IMR-90 (cell line): Measurements from ENCODE around the gene AKAP9. TPM values are rescaled to one million over a fixed set of nuclear protein-coding genes. Genes with fewer than 3 reads are reported as not detected.
A peak's percentile ranks its signal among the peaks of the same experiment; 100 is the strongest.

Experiments
- ATAC-seq: fragments of 200-7000 bp; cut with Tn5 transposase; 2 replicates; pipeline ENCODE4 v1.9.1; 2020; ENCODE audit warnings: low read depth, mild to moderate bottlenecking, moderate library complexity
- BruUV-seq: library from RNA; stranded (reverse); fragments of 400-500 nt; replicated peaks from 2 replicates; lab custom pipeline; 2021; lab: Mats Ljungman, UMichigan
- CTCF ChIA-PET: fragments of 300-600 bp; formaldehyde crosslinking; extraction: SDS; loops from one replicate; lab custom pipeline; 2021; ENCODE audit warnings: antibody characterized with exemption; lab: Yijun Ruan, JAX
- POLR2A ChIA-PET: fragments of 300-600 bp; sonication (Branson Sonifier 250); formaldehyde crosslinking; loops from one replicate; lab custom pipeline; 2022; ENCODE audit warnings: antibody characterized with exemption; ENCODE audit not compliant: unreplicated experiment; lab: Charles Lee
- DNase-seq: peaks from one replicate; pipeline ENCODE4 v3.0.0; 2013
- H2AFZ ChIP-seq: replicated peaks from 2 replicates; pipeline ENCODE3; 2013; ENCODE audit warnings: low read length, mild to moderate bottlenecking; ENCODE audit not compliant: poor library complexity
- H2AK5ac ChIP-seq: 2 replicates; pipeline ENCODE4 v1.6.1; 2013; ENCODE audit warnings: low read depth, low read length, inconsistent platforms
- H2AK9ac ChIP-seq: replicated peaks from 2 replicates; pipeline ENCODE3; 2013; ENCODE audit warnings: mild to moderate bottlenecking, low read depth, low read length, moderate library complexity; ENCODE audit not compliant: poor library complexity
- H2BK120ac ChIP-seq: 2 replicates; pipeline ENCODE4 v1.6.1; 2013; ENCODE audit warnings: low read depth, low read length, inconsistent platforms
- H2BK15ac ChIP-seq: 3 replicates; pipeline ENCODE4 v1.6.1; 2013; ENCODE audit warnings: low read depth, low read length, inconsistent platforms
- H2BK20ac ChIP-seq: 2 replicates; pipeline ENCODE4 v1.6.1; 2013; ENCODE audit warnings: low read depth, mild to moderate bottlenecking, inconsistent platforms, low read length, moderate library complexity
- H2BK5ac ChIP-seq: 2 replicates; pipeline ENCODE4 v1.6.1; 2013; ENCODE audit warnings: mild to moderate bottlenecking, low read depth, low read length, inconsistent platforms; ENCODE audit not compliant: poor library complexity, severe bottlenecking
- H3K14ac ChIP-seq: replicated peaks from 2 replicates; pipeline ENCODE4 v1.6.1; 2013; ENCODE audit warnings: low read depth, low read length, inconsistent platforms
- H3K18ac ChIP-seq: 2 replicates; pipeline ENCODE4 v1.6.1; 2013; ENCODE audit warnings: low read depth, low read length, control low read depth
- H3K23ac ChIP-seq: 2 replicates; pipeline ENCODE4 v1.6.1; 2013; ENCODE audit warnings: low read depth, low read length, inconsistent platforms
- H3K27ac ChIP-seq: 2 replicates; pipeline ENCODE4 v1.5.1; 2013; ENCODE audit warnings: mild to moderate bottlenecking, control low read depth, low read length; ENCODE audit not compliant: insufficient read depth
- H3K27me3 ChIP-seq: 2 replicates; pipeline ENCODE4 v1.6.1; 2013; ENCODE audit warnings: low read length; ENCODE audit not compliant: control insufficient read depth, insufficient read depth
- H3K36me3 ChIP-seq: 2 replicates; pipeline ENCODE4 v1.6.1; 2013; ENCODE audit warnings: low read length, mixed read lengths; ENCODE audit not compliant: control insufficient read depth, insufficient read depth
- H3K4ac ChIP-seq: 2 replicates; pipeline ENCODE4 v1.6.1; 2013; ENCODE audit warnings: low read depth, low read length, inconsistent platforms
- H3K4me1 ChIP-seq: 2 replicates; pipeline ENCODE4 v1.6.1; 2013; ENCODE audit warnings: low read length, mixed read lengths; ENCODE audit not compliant: control insufficient read depth, insufficient read depth
- H3K4me2 ChIP-seq: 2 replicates; pipeline ENCODE4 v1.6.1; 2013; ENCODE audit warnings: low read depth, mild to moderate bottlenecking, control low read depth, low read length, moderate library complexity
- H3K4me3 ChIP-seq: 2 replicates; pipeline ENCODE4 v1.5.1; 2013; ENCODE audit warnings: low read depth, mild to moderate bottlenecking, control low read depth, low read length, moderate library complexity; ENCODE audit not compliant: insufficient read depth
- H3K56ac ChIP-seq: 2 replicates; pipeline ENCODE4 v1.6.1; 2013; ENCODE audit warnings: low read length, inconsistent platforms; ENCODE audit not compliant: insufficient read depth; ENCODE audit errors: extremely low read depth
- H3K79me1 ChIP-seq, 2 experiments: 2 replicates each; pipeline ENCODE4 v1.6.1; 2013; ENCODE audit warnings: low read length in 2 of 2, inconsistent platforms in 1 of 2, low read depth in 1 of 2
- H3K9ac ChIP-seq: 2 replicates; pipeline ENCODE4 v1.6.1; 2013; ENCODE audit warnings: low read depth, low read length, control low read depth
- H3K9me1 ChIP-seq: 2 replicates; pipeline ENCODE4 v1.6.1; 2013; ENCODE audit warnings: low read length, inconsistent platforms; ENCODE audit not compliant: insufficient read depth
- H3K9me3 ChIP-seq: 2 replicates; pipeline ENCODE4 v1.6.1; 2013; ENCODE audit warnings: low read length; ENCODE audit not compliant: control insufficient read depth, insufficient read depth
- H4K20me1 ChIP-seq: 2 replicates; pipeline ENCODE4 v1.6.1; 2013; ENCODE audit warnings: low read length, inconsistent platforms; ENCODE audit not compliant: insufficient read depth
- H4K5ac ChIP-seq: 2 replicates; pipeline ENCODE4 v1.6.1; 2013; ENCODE audit warnings: mild to moderate bottlenecking, low read depth, low read length, control low read depth
- H4K8ac ChIP-seq, 2 experiments: 2 replicates each; pipeline ENCODE4 v1.6.1; 2013; ENCODE audit warnings: low read depth in 2 of 2, low read length in 2 of 2, control low read depth in 1 of 2, inconsistent platforms in 1 of 2
- H4K91ac ChIP-seq: 2 replicates; pipeline ENCODE4 v1.6.1; 2013; ENCODE audit warnings: low read depth, low read length, inconsistent platforms; ENCODE audit not compliant: insufficient read depth
- CEBPB ChIP-seq: IDR thresholded peaks from 2 replicates; pipeline ENCODE4 v1.6.1; 2012; ENCODE audit warnings: low read depth, low read length, improper control_type of control experiment
- CTCF ChIP-seq: conservative IDR thresholded peaks from 2 replicates; pipeline ENCODE4 v1.5.1; 2012; ENCODE audit warnings: mild to moderate bottlenecking, low read depth, low read length, improper control_type of control experiment
- MAZ ChIP-seq: IDR thresholded peaks from 2 replicates; pipeline ENCODE4 v1.6.1; 2012; ENCODE audit warnings: low read depth, mild to moderate bottlenecking, low read length, improper control_type of control experiment, moderate library complexity, borderline replicate concordance
- WGBS, 2 experiments: methylation state at CpG; one replicate each; pipeline versions ENCODE4 v1.1.5 to v1.1.7; 2013; ENCODE audit warnings: missing lambda C conversion rate in 2 of 2; ENCODE audit not compliant: insufficient read length in 1 of 2; ENCODE audit errors: extremely low coverage in 2 of 2; 5-methylcytosine and 5-hydroxymethylcytosine counted together
- dilution Hi-C: fragments of 300-500 bp; cut with HindIII; formaldehyde crosslinking; loops from one replicate; pipeline ENCODE4 v1.14.3; 2018; ENCODE audit warnings: low sequenced_read_pairs; ENCODE audit not compliant: unreplicated experiment
- in situ Hi-C: fragments of 300-500 bp; cut with MboI; formaldehyde crosslinking; loops from 3 replicates; pipeline ENCODE4 v1.14.3; 2019; ENCODE audit warnings: low sequenced_read_pairs, inconsistent platforms, mixed read lengths
- intact Hi-C: fragments of 100-400 bp; cut with micrococcal nuclease; formaldehyde crosslinking; loops from 2 replicates; pipeline ENCODE4 v1.10.0; 2022
- polyA plus RNA-seq, 3 experiments: library from polyadenylated mRNA; depleted of rRNA; stranded (reverse); fragments of >200 nt; gene quantifications; 2 replicates each; pipeline ENCODE4 v1.2.3, GENCODE V29; 2012; ENCODE audit warnings: low replicate concordance in 1 of 3
- total RNA-seq: library from RNA; depleted of rRNA; stranded (reverse); fragments of >200 nt; gene quantifications from 2 replicates; pipeline ENCODE4 v1.2.3, GENCODE V29; 2012

The AKAP9 gene
- total and polyA plus RNA-seq, 2 of the 4 experiments (the other 2 are of a cell fraction): 9.7 to 25.3 TPM

- Histone ChIP-seq H3K4me2 (peak overlapping the region; percentile 12; the same call in 1 of the 2 replicates), H3K79me1 (peaks cover 21 to 54% of the 10 kb centered on the region in 2 experiments), H2BK5ac (no peak overlapping the region), H2AK9ac (no peak overlapping the region), H3K36me3 (no peaks in the 10 kb centered on the region), H3K27me3 (no peaks in the 10 kb centered on the region), H3K4ac (no peak overlapping the region), H2AK5ac (no peak overlapping the region), H3K56ac (no peak overlapping the region), H2BK15ac (no peak overlapping the region), H4K91ac (no peak overlapping the region), H3K14ac (no peak overlapping the region), H3K18ac (no peak overlapping the region), H3K4me3 (no peak overlapping the region), H2BK120ac (no peak overlapping the region), H3K4me1 (peaks cover 3% of the 10 kb centered on the region; the same call in 1 of the 2 replicates), H3K9me1 (peaks cover 3% of the 10 kb centered on the region; the same call in 1 of the 2 replicates), H3K9me3 (no peaks in the 10 kb centered on the region), H2BK20ac (no peak overlapping the region), H4K8ac (no peak overlapping the region), H2AFZ (no peak overlapping the region), H4K20me1 (peaks cover 21% of the 10 kb centered on the region), H3K27ac (no peak overlapping the region), H4K5ac (no peak overlapping the region), H3K23ac (no peak overlapping the region), H3K9ac (no peak overlapping the region)
- TF ChIP-seq CEBPB: peak; percentile 91
- TF ChIP-seq CTCF: peak; percentile 41
- no peak for TF ChIP-seq MAZ
- DNase-seq (peak; percentile 75), ATAC-seq (peak; percentile 60)
- intact Hi-C loops: loop anchor here (10.0 kb wide), 2 partner anchors 681 to 861 kb away; partner anchors contain the start of gene FZD1
- dilution Hi-C loops: no loop called here
- POLR2A ChIA-PET: no interaction called here
- in situ Hi-C loops: no loop called here
- no TSS peak for BruUV-seq
- CTCF ChIA-PET: interaction anchor here (0.6 to 1.1 kb wide), 2 partner anchors 66 to 71 kb away, joined by 3 to 5 read pairs; no protein-coding TSS in a partner anchor
- no CpG with 5 or more reads among the region's 2 CpGs for WGBS, 2 experiments
Observed at GRCh38 chr7:91945476-91945875, 4.8 kb downstream of the AKAP9 start.
